Astrocyte (in vitro differentiated cells and primary cell): ENCODE results near the gene MED13L. TPM values are rescaled to one million over a fixed set of nuclear protein-coding genes. Genes with fewer than 3 reads are reported as not detected.
"Not testable (repeated sequence)": the region's sequence is repeated elsewhere in the genome, so short reads cannot be mapped to it uniquely, and the experiment has no call there.

Experiments used
- DNase-seq: peaks from one replicate; pipeline ENCODE4 v3.0.0-alpha.2; 2010; ENCODE audit warnings: low read depth
- FAIRE-seq: peaks from 2 replicates; lab custom pipeline; 2011; peaks lifted over from hg19 to GRCh38; lab: Jason Lieb, UNC
- H2AFZ ChIP-seq: 2 replicates; pipeline ENCODE4 v1.6.0; 2012; ENCODE audit warnings: low read depth, low read length, inconsistent platforms
- H3K27ac ChIP-seq: 2 replicates; pipeline ENCODE4 v1.5.1; 2011; ENCODE audit warnings: low read depth, low read length, inconsistent platforms
- H3K27me3 ChIP-seq: 2 replicates; pipeline ENCODE4 v1.6.0; 2011; ENCODE audit warnings: low read length, inconsistent platforms; ENCODE audit not compliant: insufficient read depth
- H3K36me3 ChIP-seq: 2 replicates; pipeline ENCODE4 v1.5.1; 2011; ENCODE audit warnings: low read length, inconsistent platforms; ENCODE audit not compliant: insufficient read depth
- H3K4me1 ChIP-seq: 2 replicates; pipeline ENCODE4 v1.5.1; 2011; ENCODE audit warnings: low read length, inconsistent platforms; ENCODE audit not compliant: insufficient read depth
- H3K4me2 ChIP-seq: 2 replicates; pipeline ENCODE4 v1.6.0; 2012; ENCODE audit warnings: low read length, inconsistent platforms
- H3K4me3 ChIP-seq: 2 replicates; pipeline ENCODE4 v1.5.1; 2011; ENCODE audit warnings: low read depth, mild to moderate bottlenecking, low read length, inconsistent platforms; ENCODE audit not compliant: insufficient read depth
- H3K79me2 ChIP-seq: 2 replicates; pipeline ENCODE4 v1.6.0; 2012; ENCODE audit warnings: mild to moderate bottlenecking, low read length, inconsistent platforms; ENCODE audit not compliant: insufficient read depth
- H3K9ac ChIP-seq: 2 replicates; pipeline ENCODE4 v1.6.0; 2012; ENCODE audit warnings: mild to moderate bottlenecking, low read length, inconsistent platforms
- H3K9me3 ChIP-seq: 2 replicates; pipeline ENCODE4 v1.5.1; 2012; ENCODE audit warnings: low read depth, mild to moderate bottlenecking, low read length, inconsistent platforms; ENCODE audit not compliant: insufficient read depth
- H4K20me1 ChIP-seq: 2 replicates; pipeline ENCODE4 v1.6.0; 2012; ENCODE audit warnings: low read length, inconsistent platforms; ENCODE audit not compliant: insufficient read depth
- H3K27ac Mint-ChIP-seq: one replicate; pipeline ENCODE4 v1.8.0; 2021; ENCODE audit warnings: mild to moderate bottlenecking, mixed read lengths; ENCODE audit not compliant: unreplicated experiment
- H3K27me3 Mint-ChIP-seq: one replicate; pipeline ENCODE4 v1.8.0; 2021; ENCODE audit warnings: low read depth, mixed read lengths; ENCODE audit not compliant: unreplicated experiment
- H3K36me3 Mint-ChIP-seq: one replicate; pipeline ENCODE4 v1.8.0; 2021; ENCODE audit warnings: low read depth, mixed read lengths; ENCODE audit not compliant: unreplicated experiment
- H3K4me1 Mint-ChIP-seq: one replicate; pipeline ENCODE4 v1.8.0; 2021; ENCODE audit warnings: low read depth, mixed read lengths; ENCODE audit not compliant: unreplicated experiment
- H3K4me3 Mint-ChIP-seq: one replicate; pipeline ENCODE4 v1.8.0; 2021; ENCODE audit warnings: mild to moderate bottlenecking, moderate library complexity, mixed read lengths; ENCODE audit not compliant: unreplicated experiment
- H3K9me3 Mint-ChIP-seq: one replicate; pipeline ENCODE4 v1.8.0; 2021; ENCODE audit warnings: mild to moderate bottlenecking, mixed read lengths; ENCODE audit not compliant: unreplicated experiment
- CTCF ChIP-seq: IDR thresholded peaks from 2 replicates; pipeline ENCODE4 v1.5.1; 2011; ENCODE audit warnings: low read depth, mild to moderate bottlenecking, inconsistent platforms, low read length, moderate library complexity; ENCODE audit not compliant: insufficient read depth
- EZH2 ChIP-seq: IDR thresholded peaks from 2 replicates; pipeline ENCODE4 v1.6.1; 2012; ENCODE audit warnings: mild to moderate bottlenecking, low read length, inconsistent platforms; ENCODE audit not compliant: insufficient read depth
- total RNA-seq: library from RNA; stranded (reverse); gene quantifications from 2 replicates; pipeline ENCODE4 v1.2.1, GENCODE V29; 2021

The MED13L gene
- total RNA-seq, 1 donor from 2014 or later: 153 TPM

- H3K79me2 ChIP-seq: peaks cover 99% of the 10 kb centered on the region
- no peaks in the 10 kb centered on the region for H3K27me3 Mint-ChIP-seq
- H3K4me1 ChIP-seq: peaks cover 12% of the 10 kb centered on the region
- peaks cover 95% of the 10 kb centered on the region for H4K20me1 ChIP-seq
- no peak overlapping the region for H2AFZ ChIP-seq
- no peak overlapping the region for H3K27ac Mint-ChIP-seq
- H3K4me2 ChIP-seq: no peak overlapping the region
- H3K9ac ChIP-seq: no peak overlapping the region
- H3K4me1 Mint-ChIP-seq: peaks cover 48% of the 10 kb centered on the region
- H3K9me3 Mint-ChIP-seq: no peaks in the 10 kb centered on the region
- no peak overlapping the region for H3K4me3 ChIP-seq
- H3K27ac ChIP-seq: no peak overlapping the region
- no peaks in the 10 kb centered on the region for H3K36me3 ChIP-seq
- no peaks in the 10 kb centered on the region for H3K27me3 ChIP-seq
- no peaks in the 10 kb centered on the region for H3K9me3 ChIP-seq
- no peaks in the 10 kb centered on the region for H3K36me3 Mint-ChIP-seq
- FAIRE-seq: no peak
- H3K4me3 Mint-ChIP-seq: no peak overlapping the region
- no peak for TF ChIP-seq EZH2
- TF ChIP-seq CTCF: no peak
- no peak for DNase-seq
Measured at GRCh38 chr12:116241157-116241759, 36.2 kb downstream of the MED13L start.

- H3K4me1 Mint-ChIP-seq: peaks cover 33% of the 10 kb centered on the region
- not testable (repeated sequence) for H3K4me3 ChIP-seq, FAIRE-seq, H2AFZ ChIP-seq, H3K9ac ChIP-seq, H3K27me3 ChIP-seq, H3K36me3 Mint-ChIP-seq, H3K9me3 Mint-ChIP-seq, H3K4me2 ChIP-seq, DNase-seq, H3K27me3 Mint-ChIP-seq, H3K36me3 ChIP-seq, H3K27ac ChIP-seq, H3K9me3 ChIP-seq, H3K4me3 Mint-ChIP-seq
- Histone ChIP-seq H4K20me1 (peaks cover 94% of the 10 kb centered on the region), H3K4me1 (peaks cover 13% of the 10 kb centered on the region), H3K79me2 (peaks cover 98% of the 10 kb centered on the region)
- peak overlapping the region; percentile 7 for H3K27ac Mint-ChIP-seq
Measured at GRCh38 chr12:116238570-116239119, 38.8 kb downstream of the MED13L start.

GRCh38 chr12:116238149-116238548 lies 39.3 kb downstream of the MED13L start:
- Histone ChIP-seq H2AFZ (no peak overlapping the region), H3K27me3 (no peaks in the 10 kb centered on the region), H3K36me3 (no peaks in the 10 kb centered on the region), H3K9me3 (no peaks in the 10 kb centered on the region), H4K20me1 (peaks cover 94% of the 10 kb centered on the region), H3K4me3 (no peak overlapping the region), H3K4me2 (no peak overlapping the region), H3K9ac (no peak overlapping the region), H3K79me2 (peaks cover 98% of the 10 kb centered on the region), H3K4me1 (peaks cover 11% of the 10 kb centered on the region), H3K27ac (no peak overlapping the region)
- H3K27me3 Mint-ChIP-seq: no peaks in the 10 kb centered on the region
- H3K9me3 Mint-ChIP-seq: no peaks in the 10 kb centered on the region
- no peaks in the 10 kb centered on the region for H3K36me3 Mint-ChIP-seq
- no peak overlapping the region for H3K4me3 Mint-ChIP-seq
- no peak for FAIRE-seq
- no peak overlapping the region for H3K27ac Mint-ChIP-seq
- H3K4me1 Mint-ChIP-seq: peaks cover 33% of the 10 kb centered on the region
- DNase-seq: no peak
- TF ChIP-seq EZH2 (no peak), CTCF (no peak)
